HG03342 (cell line): ENCODE results near the gene MAPKAPK3.

Experiments used
- ATAC-seq: cut with Tn5 transposase; IDR thresholded peaks from one replicate; pipeline ENCODE4 v1.9.1; 2021; ENCODE audit warnings: mild to moderate bottlenecking, moderate library complexity; ENCODE audit not compliant: unreplicated experiment

MAPKAPK3 gene

GRCh38 chr3:50608278-50608677 lies 8.7 kb upstream of the MAPKAPK3 start:
- ATAC-seq = no peak

- ATAC-seq = no peak
Observed at GRCh38 chr3:50609071-50609762, 7.7 kb upstream of the MAPKAPK3 start.

- no peak for ATAC-seq
Observed at GRCh38 chr3:50609763-50610085, 7.2 kb upstream of the MAPKAPK3 start.

- ATAC-seq = no peak
Observed at GRCh38 chr3:50610181-50610971, 6.6 kb upstream of the MAPKAPK3 start.

GRCh38 chr3:50610992-50611463 lies 5.9 kb upstream of the MAPKAPK3 start:
- no peak for ATAC-seq

- ATAC-seq = peak; percentile 69
Observed at GRCh38 chr3:50611464-50612233, 5.3 kb upstream of the MAPKAPK3 start, which contains the start of gene CISH. CISH (minus strand) TSS chr3:50611774; CDS start chr3:50611650, 124 bp downstream.

- ATAC-seq = no peak
Observed at GRCh38 chr3:50612234-50612882, 4.6 kb upstream of the MAPKAPK3 start.

- no peak for ATAC-seq
Observed at GRCh38 chr3:50612970-50613846, 3.7 kb upstream of the MAPKAPK3 start.

GRCh38 chr3:50615190-50615589 lies 1.8 kb upstream of the MAPKAPK3 start:
- no peak for ATAC-seq

- ATAC-seq = peak; percentile 35
Observed at GRCh38 chr3:50616003-50616769, 765 bp upstream of the MAPKAPK3 start.

GRCh38 chr3:50616770-50617095 lies 218 bp upstream of the MAPKAPK3 start:
- peak; percentile 63 for ATAC-seq

GRCh38 chr3:50617911-50618481 lies 1.0 kb downstream of the MAPKAPK3 start:
- ATAC-seq = no peak

GRCh38 chr3:50620420-50620819 lies 3.5 kb downstream of the MAPKAPK3 start:
- no peak for ATAC-seq

- no peak for ATAC-seq
Observed at GRCh38 chr3:50620820-50621219, 3.9 kb downstream of the MAPKAPK3 start.

- no peak for ATAC-seq
Observed at GRCh38 chr3:50622881-50623280, 5.9 kb downstream of the MAPKAPK3 start.

GRCh38 chr3:50623840-50624474 lies 7.0 kb downstream of the MAPKAPK3 start:
- ATAC-seq = no peak

GRCh38 chr3:50624634-50625033 lies 7.7 kb downstream of the MAPKAPK3 start:
- ATAC-seq = no peak
